Measurements from ENCODE around the gene UMODL1.

Gene UMODL1

DNA sequence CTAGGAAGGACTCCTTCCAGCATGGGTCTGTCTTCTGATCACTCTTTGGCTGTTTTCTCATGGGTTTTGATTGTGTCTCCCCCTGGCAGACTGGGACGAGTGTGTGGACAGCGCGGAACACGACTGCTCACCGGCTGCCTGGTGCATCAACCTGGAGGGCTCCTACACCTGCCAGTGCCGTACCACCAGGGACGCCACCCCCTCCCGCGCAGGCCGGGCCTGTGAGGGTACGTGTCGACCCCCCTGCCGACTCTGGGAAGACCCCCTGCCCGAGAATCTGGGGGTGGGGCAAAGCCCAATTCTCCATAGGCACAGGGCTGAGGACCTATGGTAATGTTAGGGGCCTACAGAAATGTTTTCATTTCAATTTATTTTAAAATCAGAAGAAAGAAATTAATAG, 38.4 kb downstream of the UMODL1 start:
- Histone ChIP-seq H3K18ac (ENCODE audit: low read depth in 1 of 2, low read length in 2 of 2) (no peak overlapping the region), H3K9me3 (ENCODE audit: control insufficient read depth, low read length) (no peaks in the 10 kb centered on the region), H3K79me1 (replicated peaks; ENCODE audit: low read length, poor library complexity, severe bottlenecking) (no peaks in the 10 kb centered on the region), H3K4me2 (ENCODE audit: low read length, poor library complexity, severe bottlenecking) (no peak overlapping the region), H3K36me3 (ENCODE audit: control insufficient read depth in 1 of 2, insufficient read depth in 2 of 2, low read depth in 1 of 2, low read length in 2 of 2) (no peaks in the 10 kb centered on the region), H3K4me3 (ENCODE audit: insufficient read depth in 1 of 2, low read depth in 1 of 2, low read length in 2 of 2) (no peak overlapping the region), H2BK120ac (ENCODE audit: low read depth, low read length) (no peak overlapping the region), H2AK5ac (ENCODE audit: low read length, severe bottlenecking) (no peak overlapping the region), H3K27ac (ENCODE audit: low read length, poor library complexity, severe bottlenecking) (no peak overlapping the region), H2BK12ac (ENCODE audit: low read length in 2 of 2) (no peak overlapping the region), H2BK15ac (ENCODE audit: low read depth, poor library complexity, severe bottlenecking) (no peak overlapping the region), H3K4ac (ENCODE audit: low read depth in 1 of 2, low read length in 2 of 2) (no peak overlapping the region), H4K91ac (ENCODE audit: low read length) (no peak overlapping the region), H3K9ac (ENCODE audit: low read length) (no peak overlapping the region), H3K23ac (ENCODE audit: low read length in 2 of 2) (no peak overlapping the region), H2BK5ac (ENCODE audit: low read depth, low read length, poor library complexity, severe bottlenecking) (no peak overlapping the region), H4K8ac (ENCODE audit: low read length) (no peak overlapping the region), H2AFZ (ENCODE audit: low read depth, low read length) (no peak overlapping the region), H3K14ac (ENCODE audit: low read length in 2 of 2) (no peak overlapping the region), H3K4me1 (ENCODE audit: control insufficient read depth, insufficient read depth, low read depth, low read length) (peaks cover 7% of the 10 kb centered on the region), H3K27me3 (ENCODE audit: control insufficient read depth in 1 of 2, insufficient read depth in 1 of 2, low read length in 2 of 2) (peaks cover 23 to 54% of the 10 kb centered on the region in 2 experiments)
- 87% methylated on average over 13 of the region's 14 CpGs for WGBS
- no peak for DNase-seq

DNA sequence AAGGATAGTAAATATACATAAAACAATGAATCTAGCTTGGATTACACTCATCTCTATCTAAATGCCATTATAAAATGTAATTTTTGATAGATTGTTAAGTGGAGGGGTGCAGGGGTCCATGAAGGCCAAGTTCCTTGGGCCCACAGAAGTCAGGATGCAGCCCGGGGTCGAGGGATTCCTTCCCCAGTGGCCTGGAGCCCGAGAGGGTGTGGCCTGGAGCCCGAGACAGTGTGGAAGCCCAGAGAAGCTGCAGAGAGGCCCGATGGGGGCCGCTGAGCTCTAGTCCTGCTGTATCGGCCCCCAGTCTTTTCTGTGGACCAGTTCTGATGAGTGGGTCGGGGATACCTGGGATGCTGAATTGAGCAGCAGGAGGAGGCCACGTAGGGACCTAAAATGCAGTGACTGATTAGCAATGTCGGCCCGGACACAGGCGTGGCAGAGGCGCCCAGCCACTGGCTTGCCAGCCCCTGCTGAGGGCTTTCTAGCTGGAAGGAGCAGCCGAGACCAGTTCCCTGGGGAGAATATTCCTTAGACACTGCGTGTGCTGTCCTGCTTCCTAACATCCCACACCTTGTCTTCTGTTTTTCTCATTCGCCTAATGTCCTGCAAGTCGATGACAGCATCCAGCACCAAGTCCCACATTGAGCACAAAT, 38.9 kb downstream of the UMODL1 start:
- peaks cover 6% of the 10 kb centered on the region for H3K4me1 ChIP-seq (ENCODE audit: control insufficient read depth, insufficient read depth, low read depth, low read length)
- H3K27me3 ChIP-seq (ENCODE audit: control insufficient read depth in 1 of 2, insufficient read depth in 1 of 2, low read length in 2 of 2), result peaks cover 23 to 50% of the 10 kb centered on the region in 2 experiments
- no peak overlapping the region for H2AK5ac ChIP-seq (ENCODE audit: low read length, severe bottlenecking)
- H3K4me2 ChIP-seq (ENCODE audit: low read length, poor library complexity, severe bottlenecking), result no peak overlapping the region
- no peak overlapping the region for H2BK12ac ChIP-seq (ENCODE audit: low read length in 2 of 2)
- WGBS, result 78% methylated on average over 17 of the region's 17 CpGs
- no peak overlapping the region for H2BK5ac ChIP-seq (ENCODE audit: low read depth, low read length, poor library complexity, severe bottlenecking)
- no peaks in the 10 kb centered on the region for H3K79me1 ChIP-seq (replicated peaks; ENCODE audit: low read length, poor library complexity, severe bottlenecking)
- H3K18ac ChIP-seq (ENCODE audit: low read depth in 1 of 2, low read length in 2 of 2), result no peak overlapping the region
- H3K4me3 ChIP-seq (ENCODE audit: insufficient read depth in 1 of 2, low read depth in 1 of 2, low read length in 2 of 2), result no peak overlapping the region
- H3K4ac ChIP-seq (ENCODE audit: low read depth in 1 of 2, low read length in 2 of 2), result no peak overlapping the region
- H2AFZ ChIP-seq (ENCODE audit: low read depth, low read length), result no peak overlapping the region
- no peak overlapping the region for H2BK120ac ChIP-seq (ENCODE audit: low read depth, low read length)
- H3K36me3 ChIP-seq (ENCODE audit: control insufficient read depth in 1 of 2, insufficient read depth in 2 of 2, low read depth in 1 of 2, low read length in 2 of 2), result no peaks in the 10 kb centered on the region
- no peak for DNase-seq
- H4K91ac ChIP-seq (ENCODE audit: low read length), result no peak overlapping the region
- H3K9me3 ChIP-seq (ENCODE audit: control insufficient read depth, low read length), result no peaks in the 10 kb centered on the region
- H3K23ac ChIP-seq (ENCODE audit: low read length in 2 of 2), result no peak overlapping the region
- no peak overlapping the region for H2BK15ac ChIP-seq (ENCODE audit: low read depth, poor library complexity, severe bottlenecking)
- no peak overlapping the region for H4K8ac ChIP-seq (ENCODE audit: low read length)
- H3K27ac ChIP-seq (ENCODE audit: low read length, poor library complexity, severe bottlenecking), result no peak overlapping the region
- H3K14ac ChIP-seq (ENCODE audit: low read length in 2 of 2), result no peak overlapping the region
- no peak overlapping the region for H3K9ac ChIP-seq (ENCODE audit: low read length)

DNA sequence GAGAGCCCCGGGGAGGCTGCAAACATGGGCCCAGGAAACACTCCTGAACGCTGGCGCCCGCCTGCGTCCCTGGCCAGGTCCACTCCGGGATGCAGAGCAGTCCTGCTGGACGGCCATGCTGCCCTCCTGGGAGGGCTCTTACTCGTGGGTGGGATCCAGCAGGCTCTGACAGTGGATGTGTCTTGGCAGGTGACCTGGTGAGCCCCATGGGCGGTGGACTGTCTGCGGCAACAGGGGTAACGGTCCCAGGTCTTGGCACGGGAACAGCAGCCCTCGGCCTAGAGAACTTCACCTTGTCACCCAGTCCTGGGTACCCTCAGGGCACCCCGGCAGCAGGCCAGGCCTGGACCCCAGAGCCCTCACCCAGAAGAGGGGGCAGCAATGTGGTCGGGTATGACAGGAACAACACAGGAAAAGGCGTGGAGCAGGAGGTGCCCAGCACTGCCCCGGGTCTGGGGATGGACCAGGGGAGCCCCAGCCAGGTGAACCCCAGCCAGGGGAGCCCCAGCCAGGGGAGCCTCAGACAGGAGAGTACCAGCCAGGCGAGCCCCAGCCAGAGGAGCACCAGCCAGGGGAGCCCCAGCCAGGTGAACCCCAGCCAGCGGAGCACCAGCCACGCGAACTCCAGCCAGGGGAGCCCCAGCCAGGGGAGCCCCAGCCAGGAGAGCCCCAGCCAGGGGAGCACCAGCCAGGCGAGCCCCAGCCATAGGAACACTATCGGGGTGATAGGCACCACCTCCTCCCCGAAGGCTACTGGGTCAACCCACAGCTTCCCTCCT, 39.8 kb downstream of the UMODL1 start:
- no peaks in the 10 kb centered on the region for H3K36me3 ChIP-seq (ENCODE audit: control insufficient read depth in 1 of 2, insufficient read depth in 2 of 2, low read depth in 1 of 2, low read length in 2 of 2)
- H3K79me1 ChIP-seq (replicated peaks; ENCODE audit: low read length, poor library complexity, severe bottlenecking), result no peaks in the 10 kb centered on the region
- no peak overlapping the region for H4K8ac ChIP-seq (ENCODE audit: low read length)
- H3K14ac ChIP-seq (ENCODE audit: low read length in 2 of 2), result no peak overlapping the region
- no peak overlapping the region for H3K23ac ChIP-seq (ENCODE audit: low read length in 2 of 2)
- H2AFZ ChIP-seq (ENCODE audit: low read depth, low read length), result no peak overlapping the region
- H2BK15ac ChIP-seq (ENCODE audit: low read depth, poor library complexity, severe bottlenecking), result peak overlapping the region; percentile 38
- H3K27me3 ChIP-seq (ENCODE audit: control insufficient read depth in 1 of 2, insufficient read depth in 1 of 2, low read length in 2 of 2), result peaks cover 23 to 43% of the 10 kb centered on the region in 2 experiments
- no peak overlapping the region for H3K4me2 ChIP-seq (ENCODE audit: low read length, poor library complexity, severe bottlenecking)
- H3K9me3 ChIP-seq (ENCODE audit: control insufficient read depth, low read length), result no peaks in the 10 kb centered on the region
- 90% methylated on average over 24 of the region's 24 CpGs for WGBS
- no peak overlapping the region for H4K91ac ChIP-seq (ENCODE audit: low read length)
- no peak overlapping the region for H3K18ac ChIP-seq (ENCODE audit: low read depth in 1 of 2, low read length in 2 of 2)
- H3K9ac ChIP-seq (ENCODE audit: low read length), result no peak overlapping the region
- H2BK12ac ChIP-seq (ENCODE audit: low read length in 2 of 2), result no peak overlapping the region
- no peak overlapping the region for H2AK5ac ChIP-seq (ENCODE audit: low read length, severe bottlenecking)
- H3K4me1 ChIP-seq (ENCODE audit: control insufficient read depth, insufficient read depth, low read depth, low read length), result peaks cover 6% of the 10 kb centered on the region
- no peak overlapping the region for H2BK5ac ChIP-seq (ENCODE audit: low read depth, low read length, poor library complexity, severe bottlenecking)
- no peak overlapping the region for H3K27ac ChIP-seq (ENCODE audit: low read length, poor library complexity, severe bottlenecking)
- no peak overlapping the region for H3K4ac ChIP-seq (ENCODE audit: low read depth in 1 of 2, low read length in 2 of 2)
- H3K4me3 ChIP-seq (ENCODE audit: insufficient read depth in 1 of 2, low read depth in 1 of 2, low read length in 2 of 2), result no peak overlapping the region
- no peak for DNase-seq
- no peak overlapping the region for H2BK120ac ChIP-seq (ENCODE audit: low read depth, low read length)

DNA sequence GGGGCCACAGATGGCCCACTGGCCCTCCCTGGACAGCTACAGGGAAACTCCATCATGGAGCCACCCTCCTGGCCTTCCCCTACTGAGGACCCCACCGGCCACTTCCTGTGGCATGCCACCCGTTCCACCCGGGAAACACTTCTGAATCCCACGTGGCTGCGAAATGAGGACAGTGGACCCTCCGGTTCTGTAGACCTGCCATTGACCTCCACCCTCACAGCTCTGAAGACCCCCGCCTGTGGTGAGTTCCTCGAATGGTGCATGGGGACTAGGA, 40.3 kb downstream of the UMODL1 start:
- Histone ChIP-seq H2BK15ac (ENCODE audit: low read depth, poor library complexity, severe bottlenecking) (no peak overlapping the region), H3K23ac (ENCODE audit: low read length in 2 of 2) (no peak overlapping the region), H4K91ac (ENCODE audit: low read length) (no peak overlapping the region), H3K4me1 (ENCODE audit: control insufficient read depth, insufficient read depth, low read depth, low read length) (peaks cover 6% of the 10 kb centered on the region), H2BK5ac (ENCODE audit: low read depth, low read length, poor library complexity, severe bottlenecking) (no peak overlapping the region), H3K4me3 (ENCODE audit: insufficient read depth in 1 of 2, low read depth in 1 of 2, low read length in 2 of 2) (no peak overlapping the region), H3K27me3 (ENCODE audit: control insufficient read depth in 1 of 2, insufficient read depth in 1 of 2, low read length in 2 of 2) (peaks cover 23 to 40% of the 10 kb centered on the region in 2 experiments), H3K18ac (ENCODE audit: low read depth in 1 of 2, low read length in 2 of 2) (no peak overlapping the region), H2AK5ac (ENCODE audit: low read length, severe bottlenecking) (no peak overlapping the region), H3K9ac (ENCODE audit: low read length) (no peak overlapping the region), H3K9me3 (ENCODE audit: control insufficient read depth, low read length) (no peaks in the 10 kb centered on the region), H3K36me3 (ENCODE audit: control insufficient read depth in 1 of 2, insufficient read depth in 2 of 2, low read depth in 1 of 2, low read length in 2 of 2) (no peaks in the 10 kb centered on the region), H3K79me1 (replicated peaks; ENCODE audit: low read length, poor library complexity, severe bottlenecking) (no peaks in the 10 kb centered on the region), H3K4me2 (ENCODE audit: low read length, poor library complexity, severe bottlenecking) (no peak overlapping the region), H3K14ac (ENCODE audit: low read length in 2 of 2) (no peak overlapping the region), H3K4ac (ENCODE audit: low read depth in 1 of 2, low read length in 2 of 2) (no peak overlapping the region), H2BK12ac (ENCODE audit: low read length in 2 of 2) (no peak overlapping the region), H2BK120ac (ENCODE audit: low read depth, low read length) (no peak overlapping the region), H3K27ac (ENCODE audit: low read length, poor library complexity, severe bottlenecking) (no peak overlapping the region), H4K8ac (ENCODE audit: low read length) (no peak overlapping the region), H2AFZ (ENCODE audit: low read depth, low read length) (no peak overlapping the region)
- 89% methylated on average over 8 of the region's 8 CpGs for WGBS
- DNase-seq, result no peak

Measured in mesenchymal stem cell (in vitro differentiated cells and primary cell).